Activated CD4-positive, alpha-beta T cell treated with anti-CD3 and anti-CD28 coated beads, Interleukin-2, Interleukin-6, amounts not matched to agents 100 ng/mL and 50 ng/mL, durations not matched to agents 16 hours and 8 hours (primary cell): Measurements from ENCODE around the gene CAMK2A.

Experiments
- DNase-seq: peaks from one replicate; pipeline ENCODE4 v3.0.0-alpha.2; 2020

CAMK2A gene

GRCh38 chr5:150299571-150300327 lies 10.2 kb upstream of the CAMK2A start:
- DNase-seq = no peak

- no peak for DNase-seq
Measured at GRCh38 chr5:150298701-150299451, 9.3 kb upstream of the CAMK2A start.

GRCh38 chr5:150297934-150298595 lies 8.5 kb upstream of the CAMK2A start:
- DNase-seq = no peak

- no peak for DNase-seq
Measured at GRCh38 chr5:150297236-150297890, 7.8 kb upstream of the CAMK2A start.

GRCh38 chr5:150296496-150296895 lies 6.9 kb upstream of the CAMK2A start:
- no peak for DNase-seq

GRCh38 chr5:150295741-150296486 lies 6.3 kb upstream of the CAMK2A start:
- no peak for DNase-seq

- DNase-seq = no peak
Measured at GRCh38 chr5:150295172-150295634, 5.6 kb upstream of the CAMK2A start.

- DNase-seq = no peak
Measured at GRCh38 chr5:150294551-150295071, 5.0 kb upstream of the CAMK2A start.

- DNase-seq = no peak
Measured at GRCh38 chr5:150293091-150293941, 3.7 kb upstream of the CAMK2A start.

- DNase-seq = no peak
Measured at GRCh38 chr5:150291388-150292385, 2.1 kb upstream of the CAMK2A start.

- no peak for DNase-seq
Measured at GRCh38 chr5:150288791-150289190, 782 bp downstream of the CAMK2A start.

GRCh38 chr5:150288361-150288760 lies 1.2 kb downstream of the CAMK2A start:
- DNase-seq = no peak

- DNase-seq = peak; percentile 6
Measured at GRCh38 chr5:150286820-150287219, 2.8 kb downstream of the CAMK2A start.

GRCh38 chr5:150285114-150285513 lies 4.5 kb downstream of the CAMK2A start:
- DNase-seq = no peak

GRCh38 chr5:150284311-150284710 lies 5.3 kb downstream of the CAMK2A start:
- DNase-seq = no peak

GRCh38 chr5:150283904-150284303 lies 5.7 kb downstream of the CAMK2A start:
- no peak for DNase-seq

GRCh38 chr5:150281987-150282386 lies 7.6 kb downstream of the CAMK2A start:
- DNase-seq = no peak

- DNase-seq = no peak
Measured at GRCh38 chr5:150279330-150280020, 10.1 kb downstream of the CAMK2A start.

- DNase-seq = no peak
Measured at GRCh38 chr5:150278916-150279315, 10.7 kb downstream of the CAMK2A start.
